T-helper 1 cell (primary cell): ENCODE results near the gene DAP.
"Not testable (repeated sequence)": the region's sequence is repeated elsewhere in the genome, so short reads cannot be mapped to it uniquely, and the experiment has no call there.

Source experiments
- DNase-seq, 5 donors: peaks; one replicate each; pipeline ENCODE4 v3.0.0-alpha.2; 2012 to 2020

DAP gene

GRCh38 chr5:10653043-10653442 is 108.0 kb downstream of the DAP start:
- DNase-seq = no peak

GRCh38 chr5:10652606-10653005 is 108.4 kb downstream of the DAP start:
- DNase-seq = no peak

GRCh38 chr5:10652151-10652550 is 108.9 kb downstream of the DAP start:
- no peak for DNase-seq

- no peak for DNase-seq
Measured at GRCh38 chr5:10649666-10650380, 111.2 kb downstream of the DAP start.

GRCh38 chr5:10648806-10649665 is 112.0 kb downstream of the DAP start:
- DNase-seq = no peak

GRCh38 chr5:10647640-10648039 is 113.4 kb downstream of the DAP start:
- no peak for DNase-seq

- no peak for DNase-seq
Measured at GRCh38 chr5:10645671-10646070, 115.4 kb downstream of the DAP start.

DNA sequence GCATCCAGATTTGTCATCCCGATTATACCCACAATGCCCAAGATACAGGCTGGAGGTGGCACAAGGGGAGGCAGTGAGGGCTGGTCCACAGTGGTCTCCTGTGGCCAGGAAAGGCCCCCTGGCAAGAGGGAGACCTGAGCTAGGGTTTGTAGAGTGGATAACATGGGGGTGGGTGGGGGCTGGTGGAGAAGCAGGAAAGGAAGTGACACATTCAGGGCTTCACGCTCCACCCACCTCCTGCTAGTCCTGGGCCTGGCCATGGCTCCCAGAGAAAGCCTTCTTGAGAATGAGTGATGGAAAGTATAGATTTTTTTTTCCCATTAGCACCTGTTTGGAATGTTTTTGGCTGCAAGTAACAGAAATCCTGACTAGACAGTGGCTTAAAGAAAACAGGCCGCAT is 115.9 kb downstream of the DAP start:
- DNase-seq = no peak

DNA sequence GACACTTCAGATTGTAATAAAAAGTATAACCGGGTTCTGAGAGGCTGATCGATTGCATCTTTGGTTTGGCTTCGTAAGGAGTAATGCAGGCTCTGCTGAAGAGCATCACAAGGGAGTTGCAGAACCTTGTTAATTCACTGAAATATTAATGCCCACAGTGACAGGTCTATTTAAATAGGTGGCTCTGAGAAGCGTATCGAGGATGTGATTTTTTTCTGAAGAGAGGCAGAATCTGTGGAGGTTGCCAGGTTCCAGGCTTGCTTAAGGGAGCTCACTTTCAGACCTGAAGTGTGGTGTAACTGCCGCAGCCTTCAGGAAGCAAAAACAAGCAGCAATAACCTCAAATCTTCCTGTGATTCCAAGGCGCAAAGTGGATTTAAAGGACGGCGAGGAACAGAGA is 116.8 kb downstream of the DAP start:
- DNase-seq = no peak

- DNase-seq = no peak
Measured at GRCh38 chr5:10642367-10642766, 118.7 kb downstream of the DAP start.

DNA sequence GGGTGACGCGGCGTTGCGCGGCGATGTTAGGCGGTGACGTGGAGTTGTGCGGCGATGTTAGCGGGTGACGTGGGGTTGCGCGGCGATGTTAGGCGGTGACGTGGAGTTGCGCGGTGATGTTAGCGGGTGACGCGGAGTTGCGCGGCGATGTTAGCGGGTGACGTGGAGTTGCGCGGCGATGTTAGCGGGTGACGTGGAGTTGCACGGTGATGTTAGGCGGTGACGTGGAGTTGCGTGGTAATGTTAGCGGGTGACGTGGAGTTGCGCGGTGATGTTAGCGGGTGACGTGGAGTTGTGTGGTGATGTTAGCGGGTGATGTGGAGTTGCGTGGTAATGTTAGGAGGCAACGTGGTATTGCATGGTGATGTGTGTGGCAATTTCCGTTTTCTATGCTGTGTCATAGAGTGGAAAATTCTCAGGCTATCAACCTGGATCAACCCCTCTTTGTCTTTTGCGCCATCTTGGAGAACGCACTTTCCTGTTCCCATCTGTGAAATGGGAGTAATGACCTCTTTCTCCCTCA is 121.1 kb downstream of the DAP start:
- DNase-seq = no peak

DNA sequence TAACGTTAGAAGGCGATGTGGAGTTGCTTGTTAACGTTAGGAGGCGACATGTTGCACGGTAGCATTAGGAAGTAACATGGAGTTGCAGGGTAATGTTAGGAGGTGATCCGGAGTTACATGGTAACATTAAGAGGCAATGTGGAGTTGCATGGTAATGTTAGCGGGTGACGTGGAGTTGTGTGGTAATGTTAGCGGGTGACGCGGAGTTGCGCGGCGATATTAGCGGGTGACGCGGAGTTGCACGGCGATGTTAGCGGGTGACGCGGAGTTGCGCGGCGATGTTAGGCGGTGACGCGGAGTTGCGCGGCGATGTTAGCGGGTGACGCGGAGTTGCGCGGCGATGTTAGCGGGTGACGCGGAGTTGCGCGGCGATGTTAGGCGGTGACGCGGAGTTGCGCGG is 122.3 kb downstream of the DAP start:
- DNase-seq = not testable (repeated sequence)

DNA sequence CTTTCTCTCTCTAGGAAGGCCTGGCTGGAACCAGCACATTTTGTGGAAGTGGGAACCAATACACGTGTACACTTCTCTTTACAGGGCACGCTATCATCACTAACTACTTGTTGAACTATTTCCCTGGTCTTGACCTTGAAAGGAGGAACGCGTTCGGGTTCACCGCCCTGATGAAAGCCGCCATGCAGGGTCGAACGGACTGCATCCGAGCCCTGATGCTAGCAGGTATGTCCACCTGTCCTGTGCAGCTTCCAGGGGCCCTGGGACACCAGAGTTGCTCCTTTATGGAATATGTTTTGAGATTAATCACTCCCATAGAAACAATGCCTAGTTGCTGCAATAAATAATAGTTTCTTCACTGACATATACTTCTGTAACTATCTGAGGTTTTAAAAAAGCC is 123.1 kb downstream of the DAP start:
- DNase-seq = no peak

GRCh38 chr5:10636363-10637142 is 124.5 kb downstream of the DAP start:
- DNase-seq = no peak

DNA sequence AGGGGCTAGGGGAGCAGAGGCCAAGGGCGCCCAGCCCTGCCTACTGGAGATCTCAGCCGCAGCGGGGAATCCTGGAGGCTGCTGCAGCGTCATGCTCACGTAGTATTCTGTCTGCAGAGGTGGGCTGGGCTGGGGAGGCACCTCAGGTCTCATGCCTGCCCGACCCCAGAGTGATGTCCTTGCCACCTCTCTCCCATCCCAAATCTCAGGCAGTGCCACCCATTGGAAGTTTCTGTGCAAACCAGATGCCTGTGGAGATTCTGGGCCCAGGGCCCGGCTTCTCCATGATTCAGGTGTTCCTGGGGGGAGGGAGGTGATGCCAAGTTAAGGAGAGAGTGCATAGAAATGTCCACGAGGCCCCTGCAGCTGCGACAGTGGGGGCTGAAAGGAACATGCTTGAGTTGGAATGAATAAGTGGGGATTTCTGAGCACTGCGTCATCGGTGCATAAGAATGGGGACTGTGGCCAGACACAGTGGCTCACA is 125.1 kb downstream of the DAP start:
- DNase-seq = no peak

- DNase-seq = peak in 1 of 5 donors; percentile 88
Measured at GRCh38 chr5:10635257-10635866, 125.7 kb downstream of the DAP start.

- DNase-seq = no peak
Measured at GRCh38 chr5:10634562-10634961, 126.5 kb downstream of the DAP start.

- DNase-seq = no peak
Measured at GRCh38 chr5:10634050-10634449, 127.0 kb downstream of the DAP start.

- peak in 2 of 5 donors; percentile 16 to 28 for DNase-seq
Measured at GRCh38 chr5:10633271-10634049, 127.6 kb downstream of the DAP start.

DNA sequence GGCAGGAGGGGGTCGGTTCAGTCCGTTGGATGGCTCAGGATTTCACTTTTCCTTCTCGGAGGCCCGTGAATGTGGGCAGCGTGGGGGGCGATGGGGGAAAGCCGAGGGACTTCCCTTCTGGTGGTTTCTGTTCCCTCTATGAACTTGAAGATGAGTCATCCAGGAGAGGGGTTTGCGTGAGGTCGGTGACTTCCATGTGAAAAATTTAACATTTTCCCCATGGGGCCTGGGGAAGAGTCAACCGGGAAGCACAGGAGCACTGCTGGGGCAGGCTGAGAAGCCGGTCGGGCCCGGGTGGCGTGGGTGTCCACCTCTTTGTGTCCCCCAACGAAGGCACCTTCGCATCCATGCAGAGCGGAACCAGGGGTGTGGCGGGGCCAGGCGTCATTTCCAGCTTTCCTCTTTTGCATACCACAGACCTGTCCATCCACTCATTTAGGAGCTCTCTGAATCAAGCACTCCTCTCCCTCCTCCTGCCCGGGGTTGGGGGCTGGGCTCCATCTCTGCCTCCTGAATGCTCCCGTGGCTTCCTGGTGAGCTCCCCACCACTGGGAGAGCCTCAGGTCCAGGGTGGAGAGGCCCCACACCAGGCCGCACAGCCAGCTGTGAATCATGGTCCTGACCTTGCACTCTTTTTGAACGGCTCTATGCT is 128.8 kb downstream of the DAP start:
- peak in 1 of 5 donors; percentile 72 for DNase-seq
